Upper lobe of left lung (tissue), 4 donors: ENCODE measurements around the gene SGIP1.

ENCODE experiments used
- POLR2A ChIP-seq, 4 donors: fragments of 450-650 bp; IDR thresholded peaks; one replicate each; pipeline ENCODE4 v1.5.1; 2016 to 2017; ENCODE audit warnings: antibody characterized with exemption in 4 of 4, mild to moderate bottlenecking in 2 of 4
- POLR2AphosphoS5 ChIP-seq, 2 donors: sonication (generic); formaldehyde crosslinking; IDR thresholded peaks; one replicate each; pipeline ENCODE4 v1.5.1; 2017; ENCODE audit warnings: antibody characterized with exemption in 2 of 2

GRCh38 chr1:66489972-66490601 lies 43.9 kb upstream of the SGIP1 start:
- TF ChIP-seq POLR2A (IDR thresholded peaks at IDR 0.05) (no peak), POLR2AphosphoS5 (IDR thresholded peaks at IDR 0.05) (no peak)
